Fibroblast of skin of scalp (primary cell): ENCODE results near the gene ST6GALNAC1.

ENCODE experiments used
- DNase-seq: peaks from one replicate; pipeline ENCODE4 v3.0.0-alpha.2; 2013

The ST6GALNAC1 gene

GRCh38 chr17:76674600-76674999 lies 31.0 kb upstream of the ST6GALNAC1 start:
- no peak for DNase-seq

- no peak for DNase-seq
These were observed 30.2 kb upstream of the ST6GALNAC1 start for GRCh38 chr17:76673729-76674128.

- no peak for DNase-seq
These were observed 29.3 kb upstream of the ST6GALNAC1 start for GRCh38 chr17:76672892-76673291.

GRCh38 chr17:76672270-76672851 lies 28.8 kb upstream of the ST6GALNAC1 start:
- no peak for DNase-seq

GRCh38 chr17:76671912-76672262 lies 28.3 kb upstream of the ST6GALNAC1 start:
- no peak for DNase-seq

- DNase-seq, result peak; percentile 100
These were observed 27.8 kb upstream of the ST6GALNAC1 start for GRCh38 chr17:76671123-76671911.

GRCh38 chr17:76670718-76671122 lies 27.2 kb upstream of the ST6GALNAC1 start:
- DNase-seq, result no peak

- DNase-seq, result no peak
These were observed 26.6 kb upstream of the ST6GALNAC1 start for GRCh38 chr17:76670020-76670717.

- no peak for DNase-seq
These were observed 24.4 kb upstream of the ST6GALNAC1 start for GRCh38 chr17:76667786-76668453.

- DNase-seq, result no peak
These were observed 23.9 kb upstream of the ST6GALNAC1 start for GRCh38 chr17:76667491-76667755.

GRCh38 chr17:76660656-76661042 lies 17.1 kb upstream of the ST6GALNAC1 start:
- DNase-seq, result no peak

- no peak for DNase-seq
These were observed 16.5 kb upstream of the ST6GALNAC1 start for GRCh38 chr17:76659928-76660655.

GRCh38 chr17:76658242-76658662 lies 14.7 kb upstream of the ST6GALNAC1 start:
- no peak for DNase-seq

- no peak for DNase-seq
These were observed 14.1 kb upstream of the ST6GALNAC1 start for GRCh38 chr17:76657505-76658241.

GRCh38 chr17:76654408-76654807 lies 10.9 kb upstream of the ST6GALNAC1 start:
- DNase-seq, result no peak

GRCh38 chr17:76650504-76650903 lies 6.9 kb upstream of the ST6GALNAC1 start:
- no peak for DNase-seq

- DNase-seq, result no peak
These were observed 3.2 kb upstream of the ST6GALNAC1 start for GRCh38 chr17:76646712-76647111.

- no peak for DNase-seq
These were observed 1.9 kb upstream of the ST6GALNAC1 start for GRCh38 chr17:76645481-76645880.

- DNase-seq, result no peak
These were observed 1.4 kb upstream of the ST6GALNAC1 start for GRCh38 chr17:76644995-76645394.

GRCh38 chr17:76642994-76643393 lies 563 bp downstream of the ST6GALNAC1 start:
- DNase-seq, result no peak

GRCh38 chr17:76642032-76642561 lies 1.5 kb downstream of the ST6GALNAC1 start:
- no peak for DNase-seq

GRCh38 chr17:76641501-76641900 lies 2.1 kb downstream of the ST6GALNAC1 start:
- DNase-seq, result no peak
